Astrocyte (in vitro differentiated cells and primary cell): ENCODE results near the gene RPL27A. TPM values are rescaled to one million over a fixed set of nuclear protein-coding genes. Genes with fewer than 3 reads are reported as not detected.

ENCODE experiments used
- DNase-seq: peaks from one replicate; pipeline ENCODE4 v3.0.0-alpha.2; 2010; ENCODE audit warnings: low read depth
- FAIRE-seq: peaks from 2 replicates; lab custom pipeline; 2011; peaks lifted over from hg19 to GRCh38; lab: Jason Lieb, UNC
- H2AFZ ChIP-seq: 2 replicates; pipeline ENCODE4 v1.6.0; 2012; ENCODE audit warnings: low read depth, low read length, inconsistent platforms
- H3K27ac ChIP-seq: 2 replicates; pipeline ENCODE4 v1.5.1; 2011; ENCODE audit warnings: low read depth, low read length, inconsistent platforms
- H3K27me3 ChIP-seq: 2 replicates; pipeline ENCODE4 v1.6.0; 2011; ENCODE audit warnings: low read length, inconsistent platforms; ENCODE audit not compliant: insufficient read depth
- H3K36me3 ChIP-seq: 2 replicates; pipeline ENCODE4 v1.5.1; 2011; ENCODE audit warnings: low read length, inconsistent platforms; ENCODE audit not compliant: insufficient read depth
- H3K4me1 ChIP-seq: 2 replicates; pipeline ENCODE4 v1.5.1; 2011; ENCODE audit warnings: low read length, inconsistent platforms; ENCODE audit not compliant: insufficient read depth
- H3K4me2 ChIP-seq: 2 replicates; pipeline ENCODE4 v1.6.0; 2012; ENCODE audit warnings: low read length, inconsistent platforms
- H3K4me3 ChIP-seq: 2 replicates; pipeline ENCODE4 v1.5.1; 2011; ENCODE audit warnings: low read depth, mild to moderate bottlenecking, low read length, inconsistent platforms; ENCODE audit not compliant: insufficient read depth
- H3K79me2 ChIP-seq: 2 replicates; pipeline ENCODE4 v1.6.0; 2012; ENCODE audit warnings: mild to moderate bottlenecking, low read length, inconsistent platforms; ENCODE audit not compliant: insufficient read depth
- H3K9ac ChIP-seq: 2 replicates; pipeline ENCODE4 v1.6.0; 2012; ENCODE audit warnings: mild to moderate bottlenecking, low read length, inconsistent platforms
- H3K9me3 ChIP-seq: 2 replicates; pipeline ENCODE4 v1.5.1; 2012; ENCODE audit warnings: low read depth, mild to moderate bottlenecking, low read length, inconsistent platforms; ENCODE audit not compliant: insufficient read depth
- H4K20me1 ChIP-seq: 2 replicates; pipeline ENCODE4 v1.6.0; 2012; ENCODE audit warnings: low read length, inconsistent platforms; ENCODE audit not compliant: insufficient read depth
- H3K27ac Mint-ChIP-seq: one replicate; pipeline ENCODE4 v1.8.0; 2021; ENCODE audit warnings: mild to moderate bottlenecking, mixed read lengths; ENCODE audit not compliant: unreplicated experiment
- H3K27me3 Mint-ChIP-seq: one replicate; pipeline ENCODE4 v1.8.0; 2021; ENCODE audit warnings: low read depth, mixed read lengths; ENCODE audit not compliant: unreplicated experiment
- H3K36me3 Mint-ChIP-seq: one replicate; pipeline ENCODE4 v1.8.0; 2021; ENCODE audit warnings: low read depth, mixed read lengths; ENCODE audit not compliant: unreplicated experiment
- H3K4me1 Mint-ChIP-seq: one replicate; pipeline ENCODE4 v1.8.0; 2021; ENCODE audit warnings: low read depth, mixed read lengths; ENCODE audit not compliant: unreplicated experiment
- H3K4me3 Mint-ChIP-seq: one replicate; pipeline ENCODE4 v1.8.0; 2021; ENCODE audit warnings: mild to moderate bottlenecking, moderate library complexity, mixed read lengths; ENCODE audit not compliant: unreplicated experiment
- H3K9me3 Mint-ChIP-seq: one replicate; pipeline ENCODE4 v1.8.0; 2021; ENCODE audit warnings: mild to moderate bottlenecking, mixed read lengths; ENCODE audit not compliant: unreplicated experiment
- CTCF ChIP-seq: IDR thresholded peaks from 2 replicates; pipeline ENCODE4 v1.5.1; 2011; ENCODE audit warnings: low read depth, mild to moderate bottlenecking, inconsistent platforms, low read length, moderate library complexity; ENCODE audit not compliant: insufficient read depth
- EZH2 ChIP-seq: IDR thresholded peaks from 2 replicates; pipeline ENCODE4 v1.6.1; 2012; ENCODE audit warnings: mild to moderate bottlenecking, low read length, inconsistent platforms; ENCODE audit not compliant: insufficient read depth
- total RNA-seq: library from RNA; stranded (reverse); gene quantifications from 2 replicates; pipeline ENCODE4 v1.2.1, GENCODE V29; 2021

The RPL27A gene
- total RNA-seq, 1 donor from 2014 or later = 682 TPM

GRCh38 chr11:8646873-8647272 lies 35.7 kb upstream of the RPL27A start:
- Mint-ChIP-seq H3K27me3 (no peaks in the 10 kb centered on the region), H3K36me3 (peaks cover 16% of the 10 kb centered on the region), H3K4me3 (no peak overlapping the region), H3K4me1 (peaks cover 8% of the 10 kb centered on the region), H3K27ac (no peak overlapping the region), H3K9me3 (no peaks in the 10 kb centered on the region)
- DNase-seq (no peak), FAIRE-seq (no peak)
- TF ChIP-seq CTCF (no peak), EZH2 (no peak)
- Histone ChIP-seq H3K36me3 (peaks cover 11% of the 10 kb centered on the region), H3K9me3 (no peaks in the 10 kb centered on the region), H3K4me2 (no peak overlapping the region), H3K4me1 (peaks cover 13% of the 10 kb centered on the region), H3K4me3 (no peak overlapping the region), H3K9ac (no peak overlapping the region), H2AFZ (no peak overlapping the region), H3K27ac (no peak overlapping the region), H3K27me3 (no peaks in the 10 kb centered on the region), H4K20me1 (no peaks in the 10 kb centered on the region), H3K79me2 (no peaks in the 10 kb centered on the region)

- H3K4me1 Mint-ChIP-seq = peaks cover 15% of the 10 kb centered on the region
- TF ChIP-seq CTCF = no peak
- no peak for TF ChIP-seq EZH2
- peak overlapping the region; percentile 29 for H3K9ac ChIP-seq
- DNase-seq (peak; percentile 55), FAIRE-seq (no peak)
- H2AFZ ChIP-seq = peak overlapping the region; percentile 65
- H3K36me3 Mint-ChIP-seq = peaks cover 14% of the 10 kb centered on the region
- peak overlapping the region; percentile 59 for H3K27ac Mint-ChIP-seq
- peak overlapping the region; percentile 32 for H3K27ac ChIP-seq
- no peaks in the 10 kb centered on the region for H3K27me3 Mint-ChIP-seq
- H3K9me3 ChIP-seq = no peaks in the 10 kb centered on the region
- H3K4me2 ChIP-seq = peak overlapping the region; percentile 73
- no peaks in the 10 kb centered on the region for H4K20me1 ChIP-seq
- H3K36me3 ChIP-seq = peaks cover 8% of the 10 kb centered on the region
- H3K79me2 ChIP-seq = no peaks in the 10 kb centered on the region
- peak overlapping the region; percentile 13 for H3K4me3 ChIP-seq
- no peak overlapping the region for H3K4me3 Mint-ChIP-seq
- H3K9me3 Mint-ChIP-seq = peaks cover 4% of the 10 kb centered on the region
- H3K27me3 ChIP-seq = no peaks in the 10 kb centered on the region
- H3K4me1 ChIP-seq = peaks cover 19% of the 10 kb centered on the region
Measured at GRCh38 chr11:8649361-8649760, 33.2 kb upstream of the RPL27A start.

GRCh38 chr11:8650401-8650990 lies 32.1 kb upstream of the RPL27A start:
- Mint-ChIP-seq H3K36me3 (peaks cover 14% of the 10 kb centered on the region), H3K27me3 (no peaks in the 10 kb centered on the region), H3K4me3 (no peak overlapping the region), H3K4me1 (peaks cover 15% of the 10 kb centered on the region), H3K27ac (no peak overlapping the region), H3K9me3 (peaks cover 4% of the 10 kb centered on the region)
- H3K4me3 ChIP-seq = no peak overlapping the region
- DNase-seq (no peak), FAIRE-seq (no peak)
- no peaks in the 10 kb centered on the region for H3K9me3 ChIP-seq
- peaks cover 19% of the 10 kb centered on the region for H3K4me1 ChIP-seq
- no peaks in the 10 kb centered on the region for H3K79me2 ChIP-seq
- H3K27me3 ChIP-seq = no peaks in the 10 kb centered on the region
- no peak overlapping the region for H3K4me2 ChIP-seq
- H3K36me3 ChIP-seq = peaks cover 8% of the 10 kb centered on the region
- H2AFZ ChIP-seq = no peak overlapping the region
- TF ChIP-seq EZH2 (no peak), CTCF (no peak)
- H4K20me1 ChIP-seq = no peaks in the 10 kb centered on the region
- H3K9ac ChIP-seq = no peak overlapping the region
- H3K27ac ChIP-seq = no peak overlapping the region
